ENCODE data around the gene PCARE.
"Not testable (repeated sequence)": the region's sequence is repeated elsewhere in the genome, so short reads cannot be mapped to it uniquely, and the experiment has no call there.

The PCARE gene

GRCh38 chr2:29112379-29112778 lies 38.1 kb upstream of the PCARE start:
- no peak overlapping the region for H3K4me3 ChIP-seq (ENCODE audit: low read depth in 1 of 2, low read length in 2 of 2)

GRCh38 chr2:29110916-29111535 lies 36.7 kb upstream of the PCARE start:
- Histone ChIP-seq H3K27me3 (ENCODE audit: low read depth, low read length) (no peaks in the 10 kb centered on the region), H3K4me1 (ENCODE audit: control insufficient read depth in 1 of 2, insufficient read depth in 2 of 2, low read length in 2 of 2) (peaks cover 0 to 10% of the 10 kb centered on the region in 2 donors), H3K4me3 (ENCODE audit: low read depth in 1 of 2, low read length in 2 of 2) (no peak overlapping the region), H3K27ac (ENCODE audit: low read length) (no peak overlapping the region), H3K36me3 (ENCODE audit: control insufficient read depth in 1 of 2, insufficient read depth in 2 of 2, low read length in 2 of 2) (no peaks in the 10 kb centered on the region), H3K9me3 (ENCODE audit: control insufficient read depth in 1 of 2, low read length in 2 of 2) (no peaks in the 10 kb centered on the region)

More at GRCh38 chr2:29112379-29112778, 38.1 kb upstream of the PCARE start:
- Histone ChIP-seq H3K9me3 (ENCODE audit: control insufficient read depth in 1 of 2, low read length in 2 of 2) (no peaks in the 10 kb centered on the region), H3K36me3 (ENCODE audit: control insufficient read depth in 1 of 2, insufficient read depth in 2 of 2, low read length in 2 of 2) (no peaks in the 10 kb centered on the region), H3K27ac (ENCODE audit: low read length) (no peak overlapping the region), H3K4me1 (ENCODE audit: control insufficient read depth in 1 of 2, insufficient read depth in 2 of 2, low read length in 2 of 2) (peaks cover 0 to 19% of the 10 kb centered on the region in 2 donors), H3K27me3 (ENCODE audit: low read depth, low read length) (no peaks in the 10 kb centered on the region)

- Histone ChIP-seq H3K4me3 (ENCODE audit: low read depth in 1 of 2, low read length in 2 of 2) (no peak overlapping the region), H3K27ac (ENCODE audit: low read length) (no peak overlapping the region), H3K27me3 (ENCODE audit: low read depth, low read length) (no peaks in the 10 kb centered on the region), H3K9me3 (ENCODE audit: control insufficient read depth in 1 of 2, low read length in 2 of 2) (no peaks in the 10 kb centered on the region), H3K4me1 (ENCODE audit: control insufficient read depth in 1 of 2, insufficient read depth in 2 of 2, low read length in 2 of 2) (peaks cover 0 to 4% of the 10 kb centered on the region in 2 donors), H3K36me3 (ENCODE audit: control insufficient read depth in 1 of 2, insufficient read depth in 2 of 2, low read length in 2 of 2) (no peaks in the 10 kb centered on the region)
These were observed 34.9 kb upstream of the PCARE start for GRCh38 chr2:29109246-29109645.

- no peak overlapping the region for H3K4me3 ChIP-seq (ENCODE audit: low read depth in 1 of 2, low read length in 2 of 2)
- peaks cover 0 to 4% of the 10 kb centered on the region in 2 donors for H3K4me1 ChIP-seq (ENCODE audit: control insufficient read depth in 1 of 2, insufficient read depth in 2 of 2, low read length in 2 of 2)
- no peak overlapping the region for H3K27ac ChIP-seq (ENCODE audit: low read length)
- H3K27me3 ChIP-seq (ENCODE audit: low read depth, low read length), result no peaks in the 10 kb centered on the region
- H3K9me3 ChIP-seq (ENCODE audit: control insufficient read depth in 1 of 2, low read length in 2 of 2), result no peaks in the 10 kb centered on the region
- H3K36me3 ChIP-seq (ENCODE audit: control insufficient read depth in 1 of 2, insufficient read depth in 2 of 2, low read length in 2 of 2), result no peaks in the 10 kb centered on the region
These were observed 33.9 kb upstream of the PCARE start for GRCh38 chr2:29108225-29108624.

- not testable (repeated sequence) for H3K4me3 ChIP-seq (ENCODE audit: low read depth in 1 of 2, low read length in 2 of 2); H3K27me3 ChIP-seq (ENCODE audit: low read depth, low read length); H3K4me1 ChIP-seq (ENCODE audit: control insufficient read depth in 1 of 2, insufficient read depth in 2 of 2, low read length in 2 of 2); H3K9me3 ChIP-seq (ENCODE audit: control insufficient read depth in 1 of 2, low read length in 2 of 2); H3K36me3 ChIP-seq (ENCODE audit: control insufficient read depth in 1 of 2, insufficient read depth in 2 of 2, low read length in 2 of 2); H3K27ac ChIP-seq (ENCODE audit: low read length)
These were observed 33.2 kb upstream of the PCARE start for GRCh38 chr2:29107547-29107946.

GRCh38 chr2:29106980-29107388 lies 32.7 kb upstream of the PCARE start:
- Histone ChIP-seq H3K27me3 (ENCODE audit: low read depth, low read length) (no peaks in the 10 kb centered on the region), H3K4me1 (ENCODE audit: control insufficient read depth in 1 of 2, insufficient read depth in 2 of 2, low read length in 2 of 2) (peaks cover 0 to 4% of the 10 kb centered on the region in 2 donors), H3K4me3 (ENCODE audit: low read depth in 1 of 2, low read length in 2 of 2) (no peak overlapping the region), H3K27ac (ENCODE audit: low read length) (no peak overlapping the region), H3K36me3 (ENCODE audit: control insufficient read depth in 1 of 2, insufficient read depth in 2 of 2, low read length in 2 of 2) (no peaks in the 10 kb centered on the region), H3K9me3 (ENCODE audit: control insufficient read depth in 1 of 2, low read length in 2 of 2) (no peaks in the 10 kb centered on the region)

- Histone ChIP-seq H3K27me3 (ENCODE audit: low read depth, low read length) (no peaks in the 10 kb centered on the region), H3K27ac (ENCODE audit: low read length) (no peak overlapping the region)
These were observed 31.9 kb upstream of the PCARE start for GRCh38 chr2:29106256-29106655.

GRCh38 chr2:29105375-29105774 lies 31.1 kb upstream of the PCARE start:
- H3K27me3 ChIP-seq (ENCODE audit: low read depth, low read length), result no peaks in the 10 kb centered on the region
- H3K4me1 ChIP-seq (ENCODE audit: control insufficient read depth in 1 of 2, insufficient read depth in 2 of 2, low read length in 2 of 2), result peaks cover 0 to 4% of the 10 kb centered on the region in 2 donors
- H3K27ac ChIP-seq (ENCODE audit: low read length), result no peak overlapping the region
- H3K4me3 ChIP-seq (ENCODE audit: low read depth in 1 of 2, low read length in 2 of 2), result no peak overlapping the region
- no peaks in the 10 kb centered on the region for H3K36me3 ChIP-seq (ENCODE audit: control insufficient read depth in 1 of 2, insufficient read depth in 2 of 2, low read length in 2 of 2)
- no peaks in the 10 kb centered on the region for H3K9me3 ChIP-seq (ENCODE audit: control insufficient read depth in 1 of 2, low read length in 2 of 2)

More at GRCh38 chr2:29106256-29106655, 31.9 kb upstream of the PCARE start:
- Histone ChIP-seq H3K4me1 (ENCODE audit: control insufficient read depth in 1 of 2, insufficient read depth in 2 of 2, low read length in 2 of 2) (peaks cover 0 to 4% of the 10 kb centered on the region in 2 donors), H3K4me3 (ENCODE audit: low read depth in 1 of 2, low read length in 2 of 2) (no peak overlapping the region), H3K9me3 (ENCODE audit: control insufficient read depth in 1 of 2, low read length in 2 of 2) (no peaks in the 10 kb centered on the region), H3K36me3 (ENCODE audit: control insufficient read depth in 1 of 2, insufficient read depth in 2 of 2, low read length in 2 of 2) (no peaks in the 10 kb centered on the region)

- H3K36me3 ChIP-seq (ENCODE audit: control insufficient read depth in 1 of 2, insufficient read depth in 2 of 2, low read length in 2 of 2), result no peaks in the 10 kb centered on the region
- peaks cover 0 to 4% of the 10 kb centered on the region in 2 donors for H3K4me1 ChIP-seq (ENCODE audit: control insufficient read depth in 1 of 2, insufficient read depth in 2 of 2, low read length in 2 of 2)
- no peak overlapping the region for H3K27ac ChIP-seq (ENCODE audit: low read length)
- H3K9me3 ChIP-seq (ENCODE audit: control insufficient read depth in 1 of 2, low read length in 2 of 2), result no peaks in the 10 kb centered on the region
- H3K27me3 ChIP-seq (ENCODE audit: low read depth, low read length), result no peaks in the 10 kb centered on the region
- no peak overlapping the region for H3K4me3 ChIP-seq (ENCODE audit: low read depth in 1 of 2, low read length in 2 of 2)
These were observed 30.4 kb upstream of the PCARE start for GRCh38 chr2:29104688-29105087.

- Histone ChIP-seq H3K4me3 (ENCODE audit: low read depth in 1 of 2, low read length in 2 of 2) (no peak overlapping the region), H3K36me3 (ENCODE audit: control insufficient read depth in 1 of 2, insufficient read depth in 2 of 2, low read length in 2 of 2) (no peaks in the 10 kb centered on the region), H3K27ac (ENCODE audit: low read length) (no peak overlapping the region), H3K9me3 (ENCODE audit: control insufficient read depth in 1 of 2, low read length in 2 of 2) (no peaks in the 10 kb centered on the region), H3K4me1 (ENCODE audit: control insufficient read depth in 1 of 2, insufficient read depth in 2 of 2, low read length in 2 of 2) (no peaks in the 10 kb centered on the region), H3K27me3 (ENCODE audit: low read depth, low read length) (no peaks in the 10 kb centered on the region)
These were observed 26.2 kb upstream of the PCARE start for GRCh38 chr2:29100564-29100963.

GRCh38 chr2:29097569-29097968 lies 23.2 kb upstream of the PCARE start:
- Histone ChIP-seq H3K4me1 (ENCODE audit: control insufficient read depth in 1 of 2, insufficient read depth in 2 of 2, low read length in 2 of 2) (no peaks in the 10 kb centered on the region), H3K27me3 (ENCODE audit: low read depth, low read length) (no peaks in the 10 kb centered on the region), H3K4me3 (ENCODE audit: low read depth in 1 of 2, low read length in 2 of 2) (no peak overlapping the region), H3K9me3 (ENCODE audit: control insufficient read depth in 1 of 2, low read length in 2 of 2) (no peaks in the 10 kb centered on the region), H3K36me3 (ENCODE audit: control insufficient read depth in 1 of 2, insufficient read depth in 2 of 2, low read length in 2 of 2) (no peaks in the 10 kb centered on the region), H3K27ac (ENCODE audit: low read length) (no peak overlapping the region)

GRCh38 chr2:29096969-29097368 lies 22.6 kb upstream of the PCARE start:
- H3K27me3 ChIP-seq (ENCODE audit: low read depth, low read length), result no peaks in the 10 kb centered on the region
- H3K9me3 ChIP-seq (ENCODE audit: control insufficient read depth in 1 of 2, low read length in 2 of 2), result no peaks in the 10 kb centered on the region
- no peak overlapping the region for H3K27ac ChIP-seq (ENCODE audit: low read length)
- no peaks in the 10 kb centered on the region for H3K4me1 ChIP-seq (ENCODE audit: control insufficient read depth in 1 of 2, insufficient read depth in 2 of 2, low read length in 2 of 2)
- no peak overlapping the region for H3K4me3 ChIP-seq (ENCODE audit: low read depth in 1 of 2, low read length in 2 of 2)
- H3K36me3 ChIP-seq (ENCODE audit: control insufficient read depth in 1 of 2, insufficient read depth in 2 of 2, low read length in 2 of 2), result no peaks in the 10 kb centered on the region
